Daoy (cell line): ENCODE measurements around the gene IPCEF1. TPM values are rescaled to one million over a fixed set of nuclear protein-coding genes. Genes with fewer than 3 reads are reported as not detected.
A peak's percentile ranks its signal among the peaks of the same experiment; 100 is the strongest.

ENCODE experiments used
- DNase-seq: peaks from one replicate; pipeline ENCODE4 v3.0.0-alpha.2; 2015; ENCODE audit warnings: low read depth
- total RNA-seq: library from RNA; depleted of rRNA; stranded (reverse); fragments of >200 nt; shearing (Covaris generic); gene quantifications from 2 replicates; pipeline ENCODE4 v1.2.3, GENCODE V29; 2014

IPCEF1 gene
- total RNA-seq, 1 experiment from 2014 or later = not detected

- DNase-seq = peak; percentile 59
Measured at GRCh38 chr6:154292855-154293519, 63.6 kb downstream of the IPCEF1 start.

DNA sequence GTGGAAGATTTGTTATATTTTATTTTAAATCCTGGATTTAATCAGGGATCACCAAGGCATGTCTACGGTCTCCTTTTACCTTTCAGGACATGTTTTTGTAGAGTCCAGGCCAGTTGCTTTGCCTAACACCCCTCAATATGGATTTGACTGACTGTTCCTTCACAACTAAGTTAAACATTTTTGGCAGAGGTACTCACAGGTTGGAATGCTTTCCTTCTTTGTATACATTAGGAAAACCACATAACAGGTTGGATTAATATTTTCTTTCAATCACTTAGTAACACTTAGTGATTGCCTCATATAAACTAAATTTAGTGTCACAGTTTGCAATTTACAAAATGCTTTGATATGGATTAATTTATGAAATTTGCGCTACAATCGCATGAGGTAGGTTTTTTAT lies 64.5 kb downstream of the IPCEF1 start:
- DNase-seq = no peak

DNA sequence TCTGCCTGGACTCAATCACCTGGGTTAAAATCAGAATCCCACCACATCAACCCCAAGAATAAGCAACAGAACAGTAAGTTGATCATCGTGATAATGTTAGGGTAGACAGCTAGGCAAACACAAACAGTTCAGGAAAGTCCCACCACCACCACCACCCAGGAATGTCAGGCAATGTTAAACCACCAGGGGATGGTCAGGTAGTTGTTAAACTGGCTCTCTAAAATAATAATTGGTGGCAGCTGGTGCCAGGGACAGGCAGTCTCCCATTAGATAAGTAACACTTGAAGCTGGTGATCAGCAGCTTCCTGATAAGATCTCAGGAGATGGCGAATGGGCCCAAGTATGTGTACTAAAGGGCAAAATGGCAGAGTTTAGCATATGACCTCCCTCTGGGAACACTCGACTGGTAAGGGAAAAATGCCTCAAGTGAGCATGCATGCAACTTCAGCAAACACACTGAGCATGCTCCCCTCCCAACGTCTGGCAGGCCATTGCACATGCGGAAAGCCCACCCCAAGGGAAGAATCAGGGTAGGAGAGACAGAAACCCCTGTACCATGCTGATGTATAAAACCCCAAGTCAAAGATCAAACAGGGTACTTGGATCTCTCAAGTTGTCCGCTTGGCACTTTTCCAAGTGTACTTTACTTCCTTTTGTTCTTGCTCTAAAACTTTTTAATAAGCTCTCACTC lies 66.6 kb downstream of the IPCEF1 start:
- DNase-seq = peak; percentile 42

GRCh38 chr6:154285826-154286225 lies 70.8 kb downstream of the IPCEF1 start:
- no peak for DNase-seq

DNA sequence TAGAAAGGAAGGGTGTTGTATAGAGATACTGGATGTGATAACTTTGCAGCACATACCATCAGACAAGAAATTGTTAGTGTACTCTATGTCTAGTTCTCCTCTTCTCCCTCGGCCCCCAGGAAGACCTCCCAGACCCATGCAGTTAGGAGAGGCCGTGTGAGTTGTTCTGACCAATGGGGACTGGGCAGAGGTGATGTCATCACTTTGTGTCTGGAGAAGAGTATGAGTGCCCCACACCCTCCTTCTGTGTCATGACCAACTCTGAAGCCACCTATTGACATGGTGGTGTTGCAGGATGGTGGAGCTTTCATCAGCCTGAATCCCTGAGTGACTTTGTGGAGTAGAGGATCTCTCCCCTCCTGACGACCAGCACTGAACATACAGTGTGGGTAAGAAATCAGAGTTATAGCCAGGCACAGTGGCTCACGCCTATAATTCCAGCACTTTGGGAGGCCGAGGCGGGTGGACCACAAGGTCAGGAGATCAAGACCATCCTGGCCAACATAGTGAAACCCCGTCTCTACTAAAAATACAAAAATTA lies 72.2 kb downstream of the IPCEF1 start:
- no peak for DNase-seq

DNA sequence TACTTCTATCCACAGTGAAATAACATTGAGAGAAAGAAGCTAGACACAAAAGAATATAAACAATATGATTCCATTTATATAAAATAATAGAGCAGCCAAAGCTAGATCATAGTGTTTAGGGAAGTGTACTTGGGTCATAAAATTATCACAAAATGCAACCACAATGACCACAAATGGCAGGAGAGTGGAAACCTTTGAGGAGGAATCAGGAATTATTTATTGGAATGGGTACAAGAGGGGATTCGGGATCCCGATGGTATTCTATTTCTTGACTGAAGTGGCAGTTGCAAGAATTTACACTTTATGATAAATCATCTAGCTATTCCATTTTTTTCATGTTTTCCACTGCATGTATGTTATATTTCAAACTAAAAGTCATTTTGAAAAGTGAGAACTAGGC lies 76.1 kb downstream of the IPCEF1 start:
- DNase-seq = no peak

GRCh38 chr6:154277629-154278017 lies 79.0 kb downstream of the IPCEF1 start:
- peak; percentile 38 for DNase-seq

DNA sequence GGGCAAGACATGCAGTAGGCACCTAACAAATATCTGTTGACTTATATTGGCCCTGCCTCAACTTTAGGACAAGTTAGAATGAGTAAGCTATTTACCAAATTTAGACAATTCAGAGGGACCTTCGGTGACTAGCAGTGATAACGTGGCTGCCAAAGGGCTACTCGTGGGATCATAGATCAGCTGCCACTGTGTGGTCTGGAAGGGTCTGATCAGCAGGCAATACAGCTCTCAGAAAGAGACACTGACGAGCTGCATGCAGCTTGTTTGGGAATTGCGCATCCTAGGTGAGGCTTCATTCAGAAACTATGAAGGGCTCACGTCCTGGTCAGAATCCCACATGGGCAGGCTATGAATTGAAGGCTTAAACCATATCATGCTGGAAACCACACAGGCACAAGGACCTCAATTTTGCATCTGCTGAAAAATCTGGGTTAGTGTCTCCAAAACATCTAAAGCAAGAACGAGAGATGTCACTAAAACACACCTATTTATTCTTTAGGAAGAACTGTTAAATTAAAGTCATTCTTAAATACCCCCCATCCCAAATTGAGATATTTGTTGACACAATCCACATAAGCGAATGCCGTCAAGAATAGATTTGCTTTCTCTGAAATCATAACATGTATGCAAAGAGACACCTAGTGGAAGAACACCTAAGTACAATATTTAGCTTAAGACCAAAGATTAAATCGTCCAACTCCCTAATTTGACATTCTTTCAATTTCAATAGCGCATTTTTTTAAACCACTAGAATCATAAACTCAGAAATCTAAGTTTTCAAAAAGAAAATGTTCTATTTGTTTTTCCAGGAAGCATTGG lies 79.6 kb downstream of the IPCEF1 start:
- no peak for DNase-seq

GRCh38 chr6:154274168-154274567 lies 82.4 kb downstream of the IPCEF1 start:
- DNase-seq = no peak

- DNase-seq = no peak
Measured at GRCh38 chr6:154268486-154268885, 88.1 kb downstream of the IPCEF1 start.

DNA sequence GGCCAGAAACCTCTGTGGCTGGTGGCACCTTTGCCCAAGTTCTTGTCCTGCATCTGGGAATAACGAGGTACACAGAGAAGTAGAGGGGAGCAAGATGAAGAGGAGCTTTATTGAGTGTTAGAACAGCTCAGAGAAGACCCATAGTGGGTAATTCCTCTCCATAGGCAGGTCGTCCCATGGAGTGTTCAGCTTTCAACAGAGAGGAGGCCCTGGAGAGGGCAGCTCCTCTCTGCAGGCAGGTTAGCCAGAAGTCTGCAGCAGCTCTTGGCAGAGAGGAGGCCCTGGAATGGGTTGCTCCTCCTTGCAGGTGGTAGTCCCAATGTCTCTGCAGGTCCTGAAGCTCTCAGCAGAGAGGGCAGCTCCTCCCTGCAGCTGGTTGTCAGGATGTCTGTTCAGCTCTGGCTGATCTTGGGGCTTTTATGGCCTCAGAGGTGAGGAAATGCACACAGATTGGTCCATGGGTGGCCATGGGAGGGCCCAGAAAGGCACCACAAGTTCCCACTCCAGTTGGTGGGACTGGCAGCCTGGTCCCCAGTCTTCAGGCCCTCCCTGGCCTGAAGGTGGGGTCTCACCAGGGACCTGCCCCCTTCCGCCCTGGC lies 89.0 kb downstream of the IPCEF1 start:
- no peak for DNase-seq

- DNase-seq = no peak
Measured at GRCh38 chr6:154266560-154267099, 90.0 kb downstream of the IPCEF1 start.

GRCh38 chr6:154261688-154262397 lies 94.8 kb downstream of the IPCEF1 start:
- DNase-seq = no peak

DNA sequence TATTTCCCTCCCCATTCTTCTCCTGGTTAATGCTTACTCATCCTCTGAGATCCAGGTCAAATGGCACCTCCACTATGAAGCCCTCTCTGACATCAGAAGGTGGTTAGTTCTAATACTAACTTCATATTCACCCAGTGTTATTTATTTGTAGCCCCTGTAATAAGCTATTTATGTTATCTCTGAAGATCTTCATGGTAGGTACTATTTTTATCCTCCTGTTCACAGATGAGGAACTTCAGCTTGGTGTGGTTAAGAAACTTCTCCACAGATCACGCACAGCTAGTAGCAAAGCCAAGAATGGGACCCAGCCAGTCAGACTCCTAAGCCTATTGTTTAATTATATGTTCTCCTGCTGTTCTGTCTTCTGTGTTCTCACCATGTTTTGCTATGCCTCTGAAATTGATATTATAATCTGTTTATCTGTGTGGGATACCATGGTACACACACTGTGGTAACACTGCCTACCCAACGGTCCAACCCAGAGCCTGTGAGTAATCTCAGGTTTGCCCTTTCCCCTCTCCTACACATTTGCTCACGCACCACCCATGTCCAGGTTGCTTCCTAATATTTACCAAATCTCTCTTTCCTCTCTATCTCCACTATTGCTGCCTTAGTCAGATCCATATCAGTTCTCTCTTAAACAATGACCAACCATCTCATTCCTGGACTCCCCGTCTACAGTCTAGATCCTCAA lies 98.4 kb downstream of the IPCEF1 start:
- no peak for DNase-seq

- no peak for DNase-seq
Measured at GRCh38 chr6:154257067-154257466, 99.5 kb downstream of the IPCEF1 start.

GRCh38 chr6:154252678-154253077 lies 103.9 kb downstream of the IPCEF1 start:
- no peak for DNase-seq

- peak; percentile 49 for DNase-seq
Measured at GRCh38 chr6:154251116-154251515, 105.5 kb downstream of the IPCEF1 start.

- DNase-seq = no peak
Measured at GRCh38 chr6:154249499-154250298, 106.9 kb downstream of the IPCEF1 start.

DNA sequence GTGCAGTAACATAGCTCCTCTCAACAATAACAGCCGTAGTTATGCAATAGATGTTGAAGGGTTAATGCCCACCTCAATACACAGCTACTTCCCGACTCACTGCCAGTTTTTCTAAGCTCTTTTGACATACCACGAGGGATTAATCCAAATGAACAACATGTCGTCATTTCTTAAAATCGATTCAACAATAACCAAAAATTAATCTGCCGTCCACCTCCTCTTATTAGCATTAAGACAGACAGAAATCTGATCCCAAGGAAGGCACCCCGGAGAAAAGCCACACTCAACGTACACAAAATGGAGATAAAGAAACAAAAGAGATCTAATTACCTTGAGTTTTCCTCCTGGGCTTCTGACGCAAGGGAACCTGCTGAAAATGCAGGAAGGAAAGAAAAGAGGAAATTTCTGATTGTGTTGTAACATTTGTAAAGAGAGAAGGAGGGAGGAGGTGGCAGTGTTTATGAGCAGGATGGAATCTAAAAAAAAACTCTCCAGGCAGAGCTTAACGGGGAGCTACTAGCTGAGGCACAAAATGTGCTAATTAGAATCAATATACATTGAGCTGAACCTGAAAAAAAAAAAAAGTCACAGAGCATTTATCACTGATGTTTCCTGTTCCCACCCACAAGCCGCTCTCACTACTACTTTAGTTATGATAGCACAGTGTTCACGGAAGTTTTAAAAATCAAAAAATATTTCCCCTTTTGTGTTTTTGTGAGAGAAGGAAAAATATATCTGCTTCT lies 109.3 kb downstream of the IPCEF1 start:
- DNase-seq = no peak
